GM12878 (cell line): ENCODE data around the gene TUT1. TPM values are rescaled to one million over a fixed set of nuclear protein-coding genes. Genes with fewer than 3 reads are reported as not detected.
A peak's percentile ranks its signal among the peaks of the same experiment; 100 is the strongest.

ENCODE experiments used
- ATAC-seq: fragments of 200-7000 bp; cut with Tn5 transposase; 3 replicates; pipeline ENCODE4 v1.9.1; 2020; ENCODE audit warnings: mild to moderate bottlenecking, moderate library complexity
- BruUV-seq: library from RNA; stranded (reverse); fragments of 400-500 nt; replicated peaks from 2 replicates; lab custom pipeline; 2021; lab: Mats Ljungman, UMichigan
- CTCF ChIA-PET: fragments of 300-600 bp; sonication (Branson Sonifier 250); formaldehyde crosslinking; extraction: SDS; loops from one replicate; lab custom pipeline; 2021; ENCODE audit warnings: inconsistent platforms; lab: Yijun Ruan, JAX
- POLR2A ChIA-PET: fragments of 350-600 bp; formaldehyde crosslinking; extraction: SDS; loops from one replicate; lab custom pipeline; 2021; ENCODE audit warnings: inconsistent platforms; lab: Charles Lee
- RAD21 ChIA-PET: fragments of 300-600 bp; sonication (Branson Sonifier 250); formaldehyde crosslinking; loops from one replicate; lab custom pipeline; 2023; ENCODE audit warnings: antibody characterized with exemption; ENCODE audit not compliant: unreplicated experiment; lab: Charles Lee
- SMC1A ChIA-PET: fragments of 300-600 bp; sonication (Branson Sonifier 250); formaldehyde crosslinking; loops from one replicate; lab custom pipeline; 2023; ENCODE audit not compliant: unreplicated experiment, uncharacterized antibody; lab: Charles Lee
- DNase-seq: peaks from one replicate; pipeline ENCODE4 v3.0.0-alpha.2; 2011; ENCODE audit warnings: low read depth, low spot score
- FAIRE-seq: peaks from 3 replicates; lab custom pipeline; 2011; peaks lifted over from hg19 to GRCh38; lab: Jason Lieb, UNC
- H2AFZ ChIP-seq: 2 replicates; pipeline ENCODE4 v1.6.0; 2011; ENCODE audit warnings: low read depth, low read length, control low read depth; ENCODE audit not compliant: control insufficient read depth
- H3K27ac ChIP-seq: 2 replicates; pipeline ENCODE4 v1.5.1; 2011; ENCODE audit warnings: control low read depth; ENCODE audit not compliant: control insufficient read depth, insufficient read depth
- H3K27me3 ChIP-seq, 2 experiments: replicated peaks in 1 of 2; 2 replicates each; pipeline versions ENCODE4 v1.6.0 to v1.6.1; 2011; ENCODE audit warnings: low read length in 1 of 2; ENCODE audit not compliant: control insufficient read depth in 2 of 2, insufficient read depth in 2 of 2
- H3K36me3 ChIP-seq, 2 experiments: 2 replicates each; pipeline ENCODE4 v1.5.1; 2011; ENCODE audit warnings: low read length in 1 of 2; ENCODE audit not compliant: control insufficient read depth in 2 of 2, insufficient read depth in 2 of 2
- H3K4me1 ChIP-seq: 2 replicates; pipeline ENCODE4 v1.6.1; 2011; ENCODE audit warnings: mild to moderate bottlenecking, low read length, moderate library complexity, mixed read lengths; ENCODE audit not compliant: control insufficient read depth, insufficient read depth
- H3K4me2 ChIP-seq: 2 replicates; pipeline ENCODE4 v1.6.0; 2011; ENCODE audit warnings: control low read depth; ENCODE audit not compliant: control insufficient read depth, insufficient read depth
- H3K4me3 ChIP-seq: fragments of 200-600 bp; sonication (generic); 2 replicates; pipeline ENCODE4 v1.5.1; 2016
- H3K79me2 ChIP-seq: 2 replicates; pipeline ENCODE4 v1.6.0; 2011; ENCODE audit warnings: low read length; ENCODE audit not compliant: control insufficient read depth, insufficient read depth
- H3K9ac ChIP-seq: 2 replicates; pipeline ENCODE4 v1.8.0; 2011; ENCODE audit warnings: low read length, control low read depth, mixed read lengths; ENCODE audit not compliant: control insufficient read depth, insufficient read depth
- H3K9me3 ChIP-seq: replicated peaks from 3 replicates; pipeline ENCODE4 v1.5.1; 2011; ENCODE audit warnings: mild to moderate bottlenecking, low read length; ENCODE audit not compliant: control insufficient read depth, insufficient read depth
- H4K20me1 ChIP-seq: 2 replicates; pipeline ENCODE4 v1.6.0; 2011; ENCODE audit not compliant: control insufficient read depth, insufficient read depth
- CEBPZ ChIP-seq: fragments of 150-350 bp; IDR thresholded peaks from 2 replicates; pipeline ENCODE4 v1.6.1; 2016; ENCODE audit warnings: low read depth, low read length
- KLF5 ChIP-seq: fragments of 450-650 bp; IDR thresholded peaks from 2 replicates; pipeline ENCODE4 v1.6.1; 2014; ENCODE audit warnings: mild to moderate bottlenecking; ENCODE audit not compliant: partially characterized antibody
- SIN3A ChIP-seq: IDR thresholded peaks from 2 replicates; pipeline ENCODE4 v1.6.1; 2012; ENCODE audit warnings: low read depth, low read length, improper control_type of control experiment
- WGBS: methylation state at CpG from one replicate; pipeline ENCODE4 v1.1.6; 2016; ENCODE audit warnings: low lambda C conversion rate; ENCODE audit not compliant: insufficient replicate concordance, insufficient coverage; ENCODE audit errors: missing lambda C conversion rate; 5-methylcytosine and 5-hydroxymethylcytosine counted together
- in situ Hi-C: fragments of 300-500 bp; cut with MboI; formaldehyde crosslinking; loops from 9 replicates; pipeline ENCODE4 v1.14.3; 2018; ENCODE audit warnings: mixed read lengths
- intact Hi-C: fragments of 100-400 bp; cut with micrococcal nuclease; formaldehyde crosslinking; loops from one replicate; pipeline ENCODE4 v1.14.2; 2022; ENCODE audit not compliant: unreplicated experiment
- polyA plus RNA-seq, 11 experiments: library from polyadenylated mRNA; depleted of rRNA in 4 of 11; unstranded in 6 of 11; stranded (reverse) in 5 of 11; fragments of >200 nt; fragmentation: Nextera tagmentation in 4 of 11; fragmentation: Illumina TruSeq in 1 of 11; extraction: Ambion mirVana in 4 of 11; extraction: Trizol in 1 of 11; gene quantifications; 1 replicate in 1 of 11; 2 replicates in 10 of 11; pipeline versions ENCODE4 v1.2.1 to v1.2.3, GENCODE V29; 2011 to 2016; ENCODE audit warnings: inconsistent platforms in 2 of 11, missing spikeins in 2 of 11, low read depth in 1 of 11
- total RNA-seq, 4 experiments: library from RNA; depleted of rRNA in 3 of 4; stranded (reverse); fragments of >200 nt in 3 of 4; fragmentation: Illumina TruSeq in 1 of 4; extraction: Trizol in 1 of 4; gene quantifications; 2 replicates each; pipeline versions ENCODE4 v1.2.1 to v1.2.3, GENCODE V29; 2013 to 2021

TUT1 gene
- total and polyA plus RNA-seq, 10 of the 15 experiments (the other 5 are each of a cell fraction or from before 2014, with no cell fraction given): 1.1 to 29.9 (median 16.2) TPM

GRCh38 chr11:62546929-62547625, 44.2 kb downstream of the TUT1 start:
- Histone ChIP-seq H3K27ac (no peak overlapping the region), H3K9ac (no peak overlapping the region), H2AFZ (no peak overlapping the region), H3K27me3 (no peaks in the 10 kb centered on the region; a peak in 2 of 4 replicates), H3K4me1 (peaks cover 54% of the 10 kb centered on the region), H3K4me3 (peak overlapping the region; percentile 84), H3K79me2 (peaks cover 39% of the 10 kb centered on the region), H3K36me3 (no peaks in the 10 kb centered on the region), H4K20me1 (no peaks in the 10 kb centered on the region; the same call in 1 of the 2 replicates), H3K9me3 (no peaks in the 10 kb centered on the region), H3K4me2 (peak overlapping the region; percentile 97; the same call in 1 of the 2 replicates)
- CTCF ChIA-PET: interaction anchor here (0.7 to 1.6 kb wide), 3 partner anchors 11 to 125 kb away, joined by 3 to 8 read pairs (median 4); no protein-coding TSS in a partner anchor
- no peak for TF ChIP-seq SIN3A
- TF ChIP-seq CEBPZ: no peak
- no peak for TF ChIP-seq KLF5
- DNase-seq (no peak), FAIRE-seq (no peak), ATAC-seq (peak; percentile 0; the same call in 1 of the 3 replicates)
- intact Hi-C loops: no loop called here
- in situ Hi-C loops: no loop called here
- RAD21 ChIA-PET: interaction anchor here (0.8 to 9.1 kb wide), 5 partner anchors 9 to 122 kb away, joined by 3 to 313 read pairs (median 4); partner anchors contain the start of gene EEF1G
- WGBS: 33% methylated on average over 30 of the region's 40 CpGs
- BruUV-seq: no TSS peak
- SMC1A ChIA-PET: interaction anchor here (1.5 kb wide), 1 partner anchor 10 kb away, joined by 5 read pairs; no protein-coding TSS in a partner anchor
- POLR2A ChIA-PET: interaction anchor here (10.3 kb wide), 1 partner anchor 9 kb away, joined by 188 read pairs; no protein-coding TSS in a partner anchor
